ENCODE measurements around the gene PHOSPHO2.

DNA sequence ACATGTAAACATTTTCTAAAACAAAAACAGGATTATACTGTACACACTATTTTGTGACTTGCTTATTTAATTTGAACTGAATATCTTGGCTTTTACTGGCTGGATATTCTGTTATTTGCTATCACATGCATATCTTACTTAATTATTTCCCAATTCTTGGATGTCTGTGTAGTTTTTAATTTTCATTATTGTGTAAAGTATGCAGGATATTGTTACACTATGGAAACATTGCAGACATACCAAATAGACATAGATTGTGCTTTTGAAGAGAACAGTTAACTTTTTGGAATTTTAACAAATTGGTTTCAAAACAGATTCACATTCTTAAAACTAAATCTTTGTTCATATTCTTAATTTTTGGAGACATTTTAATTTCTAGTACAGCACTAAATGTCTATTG, 2.1 kb downstream of the PHOSPHO2 start:
- TF ChIP-seq, protein P1, sequence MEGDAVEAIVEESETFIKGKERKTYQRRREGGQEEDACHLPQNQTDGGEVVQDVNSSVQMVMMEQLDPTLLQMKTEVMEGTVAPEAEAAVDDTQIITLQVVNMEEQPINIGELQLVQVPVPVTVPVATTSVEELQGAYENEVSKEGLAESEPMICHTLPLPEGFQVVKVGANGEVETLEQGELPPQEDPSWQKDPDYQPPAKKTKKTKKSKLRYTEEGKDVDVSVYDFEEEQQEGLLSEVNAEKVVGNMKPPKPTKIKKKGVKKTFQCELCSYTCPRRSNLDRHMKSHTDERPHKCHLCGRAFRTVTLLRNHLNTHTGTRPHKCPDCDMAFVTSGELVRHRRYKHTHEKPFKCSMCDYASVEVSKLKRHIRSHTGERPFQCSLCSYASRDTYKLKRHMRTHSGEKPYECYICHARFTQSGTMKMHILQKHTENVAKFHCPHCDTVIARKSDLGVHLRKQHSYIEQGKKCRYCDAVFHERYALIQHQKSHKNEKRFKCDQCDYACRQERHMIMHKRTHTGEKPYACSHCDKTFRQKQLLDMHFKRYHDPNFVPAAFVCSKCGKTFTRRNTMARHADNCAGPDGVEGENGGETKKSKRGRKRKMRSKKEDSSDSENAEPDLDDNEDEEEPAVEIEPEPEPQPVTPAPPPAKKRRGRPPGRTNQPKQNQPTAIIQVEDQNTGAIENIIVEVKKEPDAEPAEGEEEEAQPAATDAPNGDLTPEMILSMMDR (conservative IDR thresholded peaks at IDR 0.05; ENCODE audit: low read depth, low read length), result no peak
- TF ChIP-seq EZH2 (IDR thresholded peaks at IDR 0.05; ENCODE audit: borderline replicate concordance, low read depth, low read length, poor library complexity, severe bottlenecking), result no peak
